Measurements from ENCODE around the gene DNAJB13. TPM values are rescaled to one million over a fixed set of nuclear protein-coding genes. Genes with fewer than 3 reads are reported as not detected.

Gene DNAJB13
- total and polyA plus RNA-seq, 2 donors (not counting 1 experiment from before 2014, with no cell fraction given), result 0.15 to 0.27 TPM

DNA sequence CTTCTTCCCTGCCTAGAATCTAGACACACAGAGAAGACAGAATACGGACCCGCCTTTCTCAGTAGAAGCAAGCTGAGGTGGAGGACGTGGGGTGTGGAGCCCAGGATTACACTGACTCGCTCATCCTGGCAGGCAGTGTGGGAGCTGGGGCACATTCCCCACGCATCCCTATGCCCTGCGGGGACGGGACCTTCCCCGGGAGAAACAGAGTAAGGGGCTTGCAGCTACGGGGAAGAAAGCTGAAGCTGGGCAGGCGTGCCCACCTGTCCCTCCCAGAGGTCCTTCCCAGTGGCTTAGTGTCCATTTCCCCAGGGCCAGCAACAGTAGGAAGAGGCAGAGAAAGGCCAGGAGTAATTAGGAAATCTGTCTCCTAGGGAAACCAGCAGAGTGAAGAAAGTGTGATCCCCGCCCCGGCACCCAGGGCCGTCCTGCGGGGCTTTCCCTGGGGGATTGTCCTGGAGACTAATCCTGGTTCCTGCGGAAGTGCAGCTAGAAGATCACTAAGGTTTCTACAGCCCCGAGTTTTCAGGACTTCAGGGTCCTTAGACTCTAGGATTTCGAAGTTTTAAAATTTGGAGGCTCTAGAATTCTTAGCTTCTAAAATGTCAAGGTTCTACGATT is 7.8 kb downstream of the DNAJB13 start:
- no peak overlapping the region for H3K27ac Mint-ChIP-seq

DNA sequence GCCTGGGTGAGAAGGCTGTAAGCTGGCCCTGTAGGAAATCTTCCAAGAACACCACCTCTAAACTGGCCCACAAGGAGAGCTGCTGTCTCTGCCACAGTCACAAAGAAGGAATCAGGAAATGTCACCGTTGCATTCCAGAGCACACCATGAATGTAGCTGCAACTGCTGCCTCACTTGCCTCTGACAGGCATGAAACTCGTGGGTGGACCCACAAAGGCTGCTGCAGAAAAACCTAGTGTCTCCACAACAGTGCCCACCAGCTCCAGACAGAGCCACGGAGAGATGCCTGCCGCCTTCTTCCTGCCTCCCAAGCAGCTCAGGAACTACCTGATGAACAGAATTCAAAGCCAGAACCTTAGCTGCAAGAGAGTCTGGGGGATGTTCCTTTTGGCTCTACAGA is 10.5 kb downstream of the DNAJB13 start:
- Histone ChIP-seq H3K36me3 (replicated peaks in 1 of 2; ENCODE audit: control extremely low read depth in 1 of 2, control insufficient read depth in 1 of 2, extremely low read depth in 1 of 2, insufficient read depth in 2 of 2, low read length in 1 of 2) (no peaks in the 10 kb centered on the region), H3K79me2 (ENCODE audit: control insufficient read depth, insufficient read depth, low read length) (peaks cover 8% of the 10 kb centered on the region), H3K4me1 (ENCODE audit: control insufficient read depth in 2 of 2, insufficient read depth in 2 of 2, low read length in 2 of 2) (peaks cover 9 to 12% of the 10 kb centered on the region in 2 donors), H3K4me3 (ENCODE audit: control extremely low read depth in 1 of 5, extremely low read depth in 1 of 5, insufficient read depth in 1 of 5, low read depth in 2 of 5, low read length in 4 of 5) (no peak overlapping the region), H4K20me1 (ENCODE audit: control insufficient read depth, insufficient read depth, low read length, poor library complexity, severe bottlenecking) (no peaks in the 10 kb centered on the region), H3K27me3 (replicated peaks in 1 of 4; ENCODE audit: control extremely low read depth in 1 of 4, control insufficient read depth in 3 of 4, insufficient read depth in 4 of 4, low read length in 3 of 4) (peaks cover 0 to 12% (median 0%) of the 10 kb centered on the region in 4 experiments), H3K9me3 (ENCODE audit: control extremely low read depth in 1 of 3, control insufficient read depth in 2 of 3, insufficient read depth in 1 of 3, low read length in 2 of 3) (no peaks in the 10 kb centered on the region), H2AFZ (ENCODE audit: insufficient read depth, low read depth, low read length, poor library complexity, severe bottlenecking) (no peak overlapping the region), H3K4me2 (replicated peaks; ENCODE audit: low read depth, low read length, poor library complexity, severe bottlenecking) (no peak overlapping the region), H3K27ac (ENCODE audit: low read length in 2 of 2) (no peak overlapping the region), H3K9ac (ENCODE audit: low read length) (no peak overlapping the region)
- no peaks in the 10 kb centered on the region for H3K9me3 Mint-ChIP-seq (ENCODE audit: insufficient read depth)
- H3K27me3 Mint-ChIP-seq, result peaks cover 10% of the 10 kb centered on the region
- ChIA-PET CTCF (interaction anchor here (1.1 to 1.3 kb wide), 2 partner anchors 46 to 72 kb away, joined by 3 to 6 read pairs; no protein-coding TSS in a partner anchor), POLR2A (interaction anchor here (0.6 to 1.0 kb wide), 2 partner anchors 37 to 516 kb away, joined by 3 to 12 read pairs; no protein-coding TSS in a partner anchor)
- no peak for ATAC-seq (ENCODE audit: low read depth)
- DNase-seq, result no peak
- no peak overlapping the region for H3K27ac Mint-ChIP-seq
- H3K4me1 Mint-ChIP-seq, result peaks cover 19% of the 10 kb centered on the region
- intact Hi-C loops (cut with micrococcal nuclease), result no loop called here
- 84% methylated on average over 4 of the region's 4 CpGs for WGBS (ENCODE audit: insufficient coverage)
- TF ChIP-seq, protein P1, sequence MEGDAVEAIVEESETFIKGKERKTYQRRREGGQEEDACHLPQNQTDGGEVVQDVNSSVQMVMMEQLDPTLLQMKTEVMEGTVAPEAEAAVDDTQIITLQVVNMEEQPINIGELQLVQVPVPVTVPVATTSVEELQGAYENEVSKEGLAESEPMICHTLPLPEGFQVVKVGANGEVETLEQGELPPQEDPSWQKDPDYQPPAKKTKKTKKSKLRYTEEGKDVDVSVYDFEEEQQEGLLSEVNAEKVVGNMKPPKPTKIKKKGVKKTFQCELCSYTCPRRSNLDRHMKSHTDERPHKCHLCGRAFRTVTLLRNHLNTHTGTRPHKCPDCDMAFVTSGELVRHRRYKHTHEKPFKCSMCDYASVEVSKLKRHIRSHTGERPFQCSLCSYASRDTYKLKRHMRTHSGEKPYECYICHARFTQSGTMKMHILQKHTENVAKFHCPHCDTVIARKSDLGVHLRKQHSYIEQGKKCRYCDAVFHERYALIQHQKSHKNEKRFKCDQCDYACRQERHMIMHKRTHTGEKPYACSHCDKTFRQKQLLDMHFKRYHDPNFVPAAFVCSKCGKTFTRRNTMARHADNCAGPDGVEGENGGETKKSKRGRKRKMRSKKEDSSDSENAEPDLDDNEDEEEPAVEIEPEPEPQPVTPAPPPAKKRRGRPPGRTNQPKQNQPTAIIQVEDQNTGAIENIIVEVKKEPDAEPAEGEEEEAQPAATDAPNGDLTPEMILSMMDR (IDR thresholded peaks at IDR 0.05), result no peak
- no peak for TF ChIP-seq EZH2 (IDR thresholded peaks at IDR 0.05; ENCODE audit: borderline replicate concordance, insufficient read depth, low read depth, low read length, poor library complexity, severe bottlenecking)
- H3K4me3 Mint-ChIP-seq, result no peak overlapping the region

More for the DNA sequence above, 7.8 kb downstream of the DNAJB13 start:
- H3K36me3 ChIP-seq (replicated peaks in 1 of 2; ENCODE audit: control extremely low read depth in 1 of 2, control insufficient read depth in 1 of 2, extremely low read depth in 1 of 2, insufficient read depth in 2 of 2, low read length in 1 of 2), result no peaks in the 10 kb centered on the region
- H3K4me2 ChIP-seq (replicated peaks; ENCODE audit: low read depth, low read length, poor library complexity, severe bottlenecking), result no peak overlapping the region
- H3K4me1 ChIP-seq (ENCODE audit: control insufficient read depth in 2 of 2, insufficient read depth in 2 of 2, low read length in 2 of 2), result peaks cover 0 to 4% of the 10 kb centered on the region in 2 donors
- peaks cover 7% of the 10 kb centered on the region for H3K4me1 Mint-ChIP-seq
- H2AFZ ChIP-seq (ENCODE audit: insufficient read depth, low read depth, low read length, poor library complexity, severe bottlenecking), result no peak overlapping the region
- no peaks in the 10 kb centered on the region for H4K20me1 ChIP-seq (ENCODE audit: control insufficient read depth, insufficient read depth, low read length, poor library complexity, severe bottlenecking)
- H3K27me3 Mint-ChIP-seq, result peaks cover 16% of the 10 kb centered on the region
- no peaks in the 10 kb centered on the region for H3K9me3 ChIP-seq (ENCODE audit: control extremely low read depth in 1 of 3, control insufficient read depth in 2 of 3, insufficient read depth in 1 of 3, low read length in 2 of 3)
- WGBS (ENCODE audit: insufficient coverage), result 94% methylated on average over 14 of the region's 18 CpGs
- H3K4me3 Mint-ChIP-seq, result no peak overlapping the region
- peaks cover 0 to 15% (median 0%) of the 10 kb centered on the region in 4 experiments for H3K27me3 ChIP-seq (replicated peaks in 1 of 4; ENCODE audit: control extremely low read depth in 1 of 4, control insufficient read depth in 3 of 4, insufficient read depth in 4 of 4, low read length in 3 of 4)
- no peak overlapping the region for H3K27ac ChIP-seq (ENCODE audit: low read length in 2 of 2)
- no peak overlapping the region for H3K4me3 ChIP-seq (ENCODE audit: control extremely low read depth in 1 of 5, extremely low read depth in 1 of 5, insufficient read depth in 1 of 5, low read depth in 2 of 5, low read length in 4 of 5)
- no peak for DNase-seq
- TF ChIP-seq, protein P1 (IDR thresholded peaks at IDR 0.05), result no peak
- no peak for TF ChIP-seq EZH2 (IDR thresholded peaks at IDR 0.05; ENCODE audit: borderline replicate concordance, insufficient read depth, low read depth, low read length, poor library complexity, severe bottlenecking)
- POLR2A ChIA-PET, result no interaction called here
- intact Hi-C loops (cut with micrococcal nuclease), result no loop called here
- no peak for ATAC-seq (ENCODE audit: low read depth)
- CTCF ChIA-PET, result no interaction called here
- no peaks in the 10 kb centered on the region for H3K79me2 ChIP-seq (ENCODE audit: control insufficient read depth, insufficient read depth, low read length)
- no peak overlapping the region for H3K9ac ChIP-seq (ENCODE audit: low read length)
- H3K9me3 Mint-ChIP-seq (ENCODE audit: insufficient read depth), result no peaks in the 10 kb centered on the region
